ENCODE data around the gene CUX1. TPM values are rescaled to one million over a fixed set of nuclear protein-coding genes. Genes with fewer than 3 reads are reported as not detected.

Gene CUX1
- total RNA-seq, 4 donors from 2014 or later, result 52.5 to 93.6 (median 63.7) TPM

DNA sequence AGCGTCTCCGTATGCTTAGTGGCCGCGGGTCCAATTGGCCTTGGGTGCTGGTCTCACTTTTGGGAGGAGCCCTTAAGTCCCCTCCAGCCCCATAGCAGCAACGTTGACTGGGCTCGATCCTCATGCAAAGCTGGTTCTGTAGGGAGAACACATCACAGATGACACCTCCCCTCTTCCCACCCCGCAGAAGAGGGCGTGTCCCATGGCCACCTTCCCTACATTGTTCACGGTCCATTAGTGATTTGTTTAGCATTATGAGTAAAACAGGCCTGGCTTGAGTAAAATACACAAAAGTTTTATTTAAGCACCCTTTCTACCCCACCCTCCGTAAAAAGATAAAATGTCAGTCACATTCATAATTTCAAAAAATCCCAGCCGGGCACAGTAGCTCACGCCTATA is 380.2 kb downstream of the CUX1 start:
- no peaks in the 10 kb centered on the region for H3K4me1 ChIP-seq
- H3K4me3 ChIP-seq, result no peak overlapping the region
- H3K36me3 ChIP-seq, result peaks cover 38% of the 10 kb centered on the region
- 96% methylated on average over 12 of the region's 12 CpGs for WGBS
- no peak for DNase-seq (ENCODE audit: low spot score in 2 of 2)
- H3K9me3 ChIP-seq, result no peaks in the 10 kb centered on the region
- no peaks in the 10 kb centered on the region for H3K27me3 ChIP-seq
- no peak overlapping the region for H3K27ac ChIP-seq
- no peak for TF ChIP-seq EP300 (IDR thresholded peaks at IDR 0.05)
- no peak for TF ChIP-seq POLR2A (IDR thresholded peaks at IDR 0.05)
- TF ChIP-seq, protein P1, sequence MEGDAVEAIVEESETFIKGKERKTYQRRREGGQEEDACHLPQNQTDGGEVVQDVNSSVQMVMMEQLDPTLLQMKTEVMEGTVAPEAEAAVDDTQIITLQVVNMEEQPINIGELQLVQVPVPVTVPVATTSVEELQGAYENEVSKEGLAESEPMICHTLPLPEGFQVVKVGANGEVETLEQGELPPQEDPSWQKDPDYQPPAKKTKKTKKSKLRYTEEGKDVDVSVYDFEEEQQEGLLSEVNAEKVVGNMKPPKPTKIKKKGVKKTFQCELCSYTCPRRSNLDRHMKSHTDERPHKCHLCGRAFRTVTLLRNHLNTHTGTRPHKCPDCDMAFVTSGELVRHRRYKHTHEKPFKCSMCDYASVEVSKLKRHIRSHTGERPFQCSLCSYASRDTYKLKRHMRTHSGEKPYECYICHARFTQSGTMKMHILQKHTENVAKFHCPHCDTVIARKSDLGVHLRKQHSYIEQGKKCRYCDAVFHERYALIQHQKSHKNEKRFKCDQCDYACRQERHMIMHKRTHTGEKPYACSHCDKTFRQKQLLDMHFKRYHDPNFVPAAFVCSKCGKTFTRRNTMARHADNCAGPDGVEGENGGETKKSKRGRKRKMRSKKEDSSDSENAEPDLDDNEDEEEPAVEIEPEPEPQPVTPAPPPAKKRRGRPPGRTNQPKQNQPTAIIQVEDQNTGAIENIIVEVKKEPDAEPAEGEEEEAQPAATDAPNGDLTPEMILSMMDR (IDR thresholded peaks at IDR 0.05), result no peak
- TF ChIP-seq POLR2AphosphoS5 (IDR thresholded peaks at IDR 0.05), result no peak

DNA sequence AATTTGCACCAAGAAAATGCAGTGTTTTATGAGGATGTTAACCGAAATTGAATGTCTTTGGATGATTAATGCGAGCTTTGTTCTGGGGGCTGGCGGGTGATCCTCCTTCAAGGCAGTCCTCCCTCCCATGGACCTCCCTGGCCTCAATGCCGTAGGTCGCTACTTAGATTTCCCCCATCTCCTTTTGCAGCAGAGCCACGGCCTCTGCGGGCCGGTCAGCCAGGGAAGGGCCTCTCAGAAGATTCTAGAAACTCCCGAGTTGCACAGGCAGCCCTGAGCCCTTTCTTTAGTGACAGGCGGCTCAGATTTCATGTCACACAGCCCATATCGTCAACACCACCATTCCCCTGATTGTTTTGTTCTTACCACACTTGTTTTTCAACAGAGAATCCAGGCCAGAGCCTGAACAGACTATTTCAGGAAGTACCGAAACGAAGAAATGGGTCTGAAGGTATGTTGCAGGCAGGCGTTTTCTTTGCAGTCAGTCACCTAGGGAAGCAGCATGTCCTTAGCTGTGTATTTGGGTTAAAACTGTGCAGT is 381.1 kb downstream of the CUX1 start:
- WGBS, result 92% methylated on average over 14 of the region's 14 CpGs
- H3K27me3 ChIP-seq, result no peaks in the 10 kb centered on the region
- no peak overlapping the region for H3K27ac ChIP-seq
- no peak for DNase-seq (ENCODE audit: low spot score in 2 of 2)
- peaks cover 39% of the 10 kb centered on the region for H3K36me3 ChIP-seq
- no peaks in the 10 kb centered on the region for H3K4me1 ChIP-seq
- no peak overlapping the region for H3K4me3 ChIP-seq
- no peaks in the 10 kb centered on the region for H3K9me3 ChIP-seq
- TF ChIP-seq, protein P1 (IDR thresholded peaks at IDR 0.05), result no peak
- TF ChIP-seq POLR2A (IDR thresholded peaks at IDR 0.05) (no peak), POLR2AphosphoS5 (IDR thresholded peaks at IDR 0.05) (no peak), EP300 (IDR thresholded peaks at IDR 0.05) (no peak)

DNA sequence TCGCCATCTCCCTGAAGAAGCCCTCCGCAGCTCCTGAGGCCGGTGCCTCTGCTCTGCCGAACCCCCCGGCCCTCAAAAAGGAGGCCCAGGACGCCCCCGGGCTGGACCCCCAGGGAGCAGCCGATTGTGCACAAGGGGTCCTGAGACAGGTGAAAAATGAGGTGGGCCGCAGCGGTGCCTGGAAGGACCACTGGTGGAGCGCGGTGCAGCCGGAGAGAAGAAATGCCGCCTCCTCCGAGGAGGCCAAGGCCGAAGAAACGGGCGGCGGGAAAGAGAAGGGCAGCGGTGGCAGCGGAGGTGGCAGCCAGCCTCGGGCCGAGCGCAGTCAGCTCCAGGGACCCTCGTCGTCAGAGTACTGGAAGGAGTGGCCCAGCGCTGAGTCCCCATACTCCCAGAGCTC is 384.1 kb downstream of the CUX1 start:
- WGBS, result 92% methylated on average over 27 of the region's 27 CpGs
- Histone ChIP-seq H3K36me3 (peaks cover 54% of the 10 kb centered on the region), H3K27ac (no peak overlapping the region), H3K4me1 (no peaks in the 10 kb centered on the region), H3K4me3 (no peak overlapping the region), H3K9me3 (no peaks in the 10 kb centered on the region), H3K27me3 (no peaks in the 10 kb centered on the region)
- no peak for DNase-seq (ENCODE audit: low spot score in 2 of 2)
- TF ChIP-seq POLR2AphosphoS5 (IDR thresholded peaks at IDR 0.05), result no peak

DNA sequence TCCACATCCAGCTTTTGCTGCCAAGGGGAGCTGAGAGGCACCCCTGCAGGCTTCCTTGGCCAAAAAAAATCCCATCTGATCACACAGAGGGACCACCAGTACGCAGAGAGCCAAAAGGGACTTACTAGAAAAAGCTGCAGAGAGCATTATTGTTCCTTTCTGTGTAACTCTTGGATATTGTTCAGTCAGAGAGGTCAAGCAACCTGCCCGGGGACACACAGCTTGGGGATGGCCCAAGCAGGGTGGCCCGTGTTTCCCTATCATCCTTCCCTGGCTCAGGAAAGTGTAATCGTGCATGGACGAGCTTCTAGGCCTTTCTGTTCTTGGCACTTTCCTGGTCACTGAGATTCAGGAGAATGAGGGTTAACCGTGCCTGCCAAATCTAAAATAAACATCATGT is 385.1 kb downstream of the CUX1 start:
- Histone ChIP-seq H3K27ac (no peak overlapping the region), H3K27me3 (no peaks in the 10 kb centered on the region), H3K4me1 (no peaks in the 10 kb centered on the region), H3K9me3 (no peaks in the 10 kb centered on the region), H3K36me3 (peaks cover 54% of the 10 kb centered on the region), H3K4me3 (no peak overlapping the region)
- 89% methylated on average over 6 of the region's 6 CpGs for WGBS
- DNase-seq (ENCODE audit: low spot score in 2 of 2), result no peak
- TF ChIP-seq, protein P1 (IDR thresholded peaks at IDR 0.05), result no peak
- TF ChIP-seq POLR2AphosphoS5 (IDR thresholded peaks at IDR 0.05) (no peak), POLR2A (IDR thresholded peaks at IDR 0.05) (no peak), EP300 (IDR thresholded peaks at IDR 0.05) (no peak)

DNA sequence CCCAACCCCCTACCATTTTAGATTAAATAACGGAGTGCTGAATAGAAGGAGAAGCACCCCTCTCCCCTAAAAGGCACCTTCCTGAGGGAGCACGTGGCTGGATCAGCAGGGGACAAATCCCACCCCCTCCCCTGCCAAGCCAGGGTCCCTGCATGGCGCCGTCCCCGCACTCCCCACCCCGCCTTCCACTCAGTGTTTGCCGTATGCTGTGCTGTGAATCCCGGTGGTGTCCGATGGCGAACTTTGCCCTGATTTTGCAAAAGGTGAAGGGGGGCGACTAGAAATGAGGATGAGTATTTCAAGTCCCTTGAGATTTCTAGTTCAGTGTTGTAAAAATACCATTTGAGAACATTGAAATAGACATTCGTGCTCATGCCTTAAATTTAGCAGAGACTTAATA is 385.8 kb downstream of the CUX1 start:
- no peaks in the 10 kb centered on the region for H3K4me1 ChIP-seq
- H3K36me3 ChIP-seq, result peaks cover 60% of the 10 kb centered on the region
- H3K4me3 ChIP-seq, result no peak overlapping the region
- no peak for DNase-seq (ENCODE audit: low spot score in 2 of 2)
- H3K9me3 ChIP-seq, result no peaks in the 10 kb centered on the region
- no peaks in the 10 kb centered on the region for H3K27me3 ChIP-seq
- TF ChIP-seq POLR2AphosphoS5 (IDR thresholded peaks at IDR 0.05) (no peak), EP300 (IDR thresholded peaks at IDR 0.05) (no peak)
- TF ChIP-seq, protein P1 (IDR thresholded peaks at IDR 0.05), result no peak
- WGBS, result 94% methylated on average over 12 of the region's 12 CpGs
- H3K27ac ChIP-seq, result no peak overlapping the region

DNA sequence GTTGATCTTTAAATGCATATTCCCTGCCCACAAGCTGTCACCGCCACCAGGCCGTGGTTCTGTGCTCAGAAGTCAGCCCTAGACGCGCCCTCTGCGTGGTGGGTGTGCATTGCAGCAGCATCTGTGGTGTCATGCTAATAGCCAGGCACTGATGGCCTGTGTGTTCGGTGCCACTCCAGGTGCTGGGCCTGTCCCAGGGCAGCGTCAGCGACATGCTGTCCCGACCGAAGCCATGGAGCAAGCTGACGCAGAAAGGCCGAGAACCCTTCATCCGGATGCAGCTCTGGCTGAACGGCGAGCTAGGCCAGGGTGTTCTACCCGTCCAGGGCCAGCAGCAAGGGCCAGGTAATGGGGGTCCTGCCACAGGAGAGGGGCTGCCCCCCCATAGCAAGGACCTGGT is 386.8 kb downstream of the CUX1 start:
- H3K27me3 ChIP-seq, result no peaks in the 10 kb centered on the region

More for the DNA sequence above, 386.8 kb downstream of the CUX1 start:
- H3K9me3 ChIP-seq, result no peaks in the 10 kb centered on the region
- H3K27ac ChIP-seq, result no peak overlapping the region
- H3K36me3 ChIP-seq, result peaks cover 64% of the 10 kb centered on the region
- DNase-seq (ENCODE audit: low spot score in 2 of 2), result no peak
- no peak for TF ChIP-seq POLR2AphosphoS5 (IDR thresholded peaks at IDR 0.05)
- H3K4me1 ChIP-seq, result no peaks in the 10 kb centered on the region
- no peak overlapping the region for H3K4me3 ChIP-seq
- WGBS, result 96% methylated on average over 10 of the region's 16 CpGs

All from suprapubic skin (tissue), 4 donors.